Measurements from ENCODE around the gene HDAC7.

Gene HDAC7

DNA sequence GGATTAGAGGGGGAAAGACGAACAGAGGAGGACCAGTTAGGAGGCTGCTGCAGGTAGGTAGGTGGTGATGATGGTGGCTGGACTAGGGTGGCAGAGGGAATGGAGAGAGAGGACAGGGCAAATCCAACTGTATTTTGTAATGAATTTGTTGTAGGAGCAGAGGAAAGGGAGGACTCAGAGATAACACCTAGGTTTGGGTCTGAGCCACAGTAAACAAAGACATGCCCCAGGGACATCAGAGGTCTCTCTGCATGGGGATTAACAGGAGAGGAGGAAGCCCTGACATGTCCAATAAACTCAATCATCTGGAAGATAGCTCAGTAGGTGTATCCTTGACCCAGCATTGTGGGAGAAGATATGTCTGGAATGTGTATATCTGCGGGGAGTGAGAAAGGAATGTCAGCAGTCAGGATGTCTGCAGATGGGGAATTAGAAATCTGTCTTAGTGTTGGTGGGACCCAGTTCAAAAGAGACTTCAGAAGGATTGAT lies 51.3 kb downstream of the HDAC7 start:
- H3K36me3 ChIP-seq (ENCODE audit: insufficient read depth, low read length), result no peaks in the 10 kb centered on the region
- no peaks in the 10 kb centered on the region for H3K27me3 ChIP-seq (ENCODE audit: insufficient read depth, low read length)
- H3K4me1 ChIP-seq (ENCODE audit: insufficient read depth, low read length), result peaks cover 24% of the 10 kb centered on the region
- no peak overlapping the region for H3K4me3 ChIP-seq (ENCODE audit: low read length)
- H2AFZ ChIP-seq (ENCODE audit: low read depth, low read length), result no peak overlapping the region
- H3K9me3 ChIP-seq (ENCODE audit: low read length), result no peaks in the 10 kb centered on the region

DNA sequence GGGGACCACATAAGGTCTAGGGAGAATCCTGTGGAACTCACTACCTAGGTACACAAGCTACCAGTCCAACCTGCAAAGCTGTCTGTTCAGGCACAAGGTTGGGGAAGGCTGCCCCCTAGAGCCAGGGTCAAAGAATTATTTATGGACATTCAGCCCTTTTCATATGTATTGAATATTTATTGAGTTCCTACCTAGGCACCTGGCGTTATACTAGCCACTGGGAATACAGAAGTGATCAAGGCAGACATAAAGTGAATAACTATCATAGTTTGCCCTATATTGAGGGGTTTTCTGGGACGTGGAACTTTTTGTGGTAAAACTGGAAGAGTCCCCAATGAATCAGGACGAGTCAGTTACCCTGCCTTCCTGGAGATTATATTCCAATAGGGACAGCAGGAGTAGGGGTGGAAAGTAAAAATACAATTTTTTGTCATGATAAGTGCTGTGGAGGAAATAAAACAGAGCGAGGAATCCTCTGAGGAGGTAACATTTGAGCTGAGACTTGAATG lies 52.4 kb downstream of the HDAC7 start:
- no peak overlapping the region for H3K4me3 ChIP-seq (ENCODE audit: low read length)
- H3K27me3 ChIP-seq (ENCODE audit: insufficient read depth, low read length), result no peaks in the 10 kb centered on the region
- H3K4me1 ChIP-seq (ENCODE audit: insufficient read depth, low read length), result peaks cover 19% of the 10 kb centered on the region
- H2AFZ ChIP-seq (ENCODE audit: low read depth, low read length), result no peak overlapping the region
- H3K9me3 ChIP-seq (ENCODE audit: low read length), result no peaks in the 10 kb centered on the region
- no peaks in the 10 kb centered on the region for H3K36me3 ChIP-seq (ENCODE audit: insufficient read depth, low read length)

DNA sequence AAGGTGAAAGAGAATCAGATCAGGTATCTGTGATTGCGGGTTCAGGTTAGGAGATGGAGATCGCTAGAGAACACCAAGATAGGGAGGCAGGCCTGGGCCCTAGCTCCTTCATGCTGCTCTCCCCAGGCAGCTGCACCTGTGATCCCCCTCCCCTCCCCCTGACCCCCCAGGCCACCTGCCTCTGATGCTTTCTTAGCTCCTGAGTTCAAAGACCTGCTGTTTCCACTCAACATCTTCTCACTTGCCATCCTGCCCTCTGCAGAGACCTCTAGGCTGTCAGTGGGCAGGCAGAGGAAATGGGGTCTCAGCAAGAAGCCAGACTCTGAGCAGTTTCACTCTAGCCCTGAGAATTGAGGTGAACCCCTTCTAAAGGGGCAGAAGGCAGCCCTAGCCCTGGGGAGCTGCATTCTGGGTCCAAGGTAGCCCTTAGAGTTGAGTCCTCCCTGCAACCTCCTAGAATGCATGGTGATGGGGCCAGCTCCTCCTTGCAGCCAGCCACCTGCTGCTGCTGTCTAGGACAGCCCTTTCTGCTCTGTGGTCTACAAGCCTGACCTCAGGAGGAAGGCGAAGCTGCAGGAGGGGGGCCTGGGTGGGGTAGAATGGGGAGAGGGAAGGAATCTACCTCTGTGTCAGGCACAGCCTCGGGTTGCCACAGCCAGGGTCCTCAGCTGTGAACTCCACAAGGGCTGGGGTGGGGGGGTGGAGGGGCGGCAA lies 53.0 kb downstream of the HDAC7 start:
- H3K4me3 ChIP-seq (ENCODE audit: low read length), result no peak overlapping the region
- no peaks in the 10 kb centered on the region for H3K9me3 ChIP-seq (ENCODE audit: low read length)
- H3K27me3 ChIP-seq (ENCODE audit: insufficient read depth, low read length), result no peaks in the 10 kb centered on the region
- peaks cover 19% of the 10 kb centered on the region for H3K4me1 ChIP-seq (ENCODE audit: insufficient read depth, low read length)
- no peak overlapping the region for H2AFZ ChIP-seq (ENCODE audit: low read depth, low read length)
- H3K36me3 ChIP-seq (ENCODE audit: insufficient read depth, low read length), result no peaks in the 10 kb centered on the region

DNA sequence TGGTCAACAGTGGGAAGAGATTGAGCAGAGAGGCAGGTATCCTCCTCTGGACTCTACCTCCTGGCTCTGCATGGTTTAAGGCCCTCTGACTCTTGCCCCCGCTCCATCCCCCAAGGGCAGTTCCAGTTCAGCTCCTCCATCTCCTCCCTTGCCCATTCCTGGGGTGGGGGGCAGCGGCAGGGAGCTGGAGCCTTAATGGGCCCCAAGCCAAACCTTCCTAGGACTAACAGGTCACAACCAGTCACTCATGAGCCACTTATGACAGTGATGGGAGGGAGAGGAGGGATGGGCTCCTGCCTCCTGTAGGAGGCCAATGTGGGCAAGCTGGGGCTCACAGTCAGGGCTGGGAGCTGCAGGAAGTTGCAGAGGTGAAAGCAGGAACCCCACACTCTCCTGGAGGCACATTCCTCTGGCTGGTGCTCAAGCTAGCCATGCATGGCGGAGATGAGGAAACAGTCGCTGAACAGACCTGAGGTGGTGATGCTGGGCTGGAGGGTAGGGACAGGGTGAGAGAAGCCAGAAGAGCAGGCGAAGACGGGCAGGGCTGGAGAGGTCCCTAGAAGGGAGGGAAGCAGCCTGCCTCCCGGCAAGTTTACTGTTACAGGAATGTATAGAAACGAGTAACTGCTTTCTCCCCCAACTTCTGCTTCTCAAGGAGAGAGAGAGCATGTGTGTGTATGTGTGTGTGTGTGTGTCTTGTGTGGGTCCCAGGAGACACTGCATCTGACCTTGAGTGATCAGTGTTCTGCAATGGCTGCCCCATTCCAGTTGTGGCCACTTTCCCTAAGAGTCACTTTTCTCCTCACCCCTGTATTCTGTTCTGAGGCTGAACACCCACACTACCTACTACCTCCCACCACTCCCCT lies 56.0 kb downstream of the HDAC7 start:
- no peak overlapping the region for H3K4me3 ChIP-seq (ENCODE audit: low read length)
- no peak overlapping the region for H2AFZ ChIP-seq (ENCODE audit: low read depth, low read length)
- H3K36me3 ChIP-seq (ENCODE audit: insufficient read depth, low read length), result no peaks in the 10 kb centered on the region
- no peaks in the 10 kb centered on the region for H3K9me3 ChIP-seq (ENCODE audit: low read length)
- peaks cover 5% of the 10 kb centered on the region for H3K4me1 ChIP-seq (ENCODE audit: insufficient read depth, low read length)
- peaks cover 3% of the 10 kb centered on the region for H3K27me3 ChIP-seq (ENCODE audit: insufficient read depth, low read length)

DNA sequence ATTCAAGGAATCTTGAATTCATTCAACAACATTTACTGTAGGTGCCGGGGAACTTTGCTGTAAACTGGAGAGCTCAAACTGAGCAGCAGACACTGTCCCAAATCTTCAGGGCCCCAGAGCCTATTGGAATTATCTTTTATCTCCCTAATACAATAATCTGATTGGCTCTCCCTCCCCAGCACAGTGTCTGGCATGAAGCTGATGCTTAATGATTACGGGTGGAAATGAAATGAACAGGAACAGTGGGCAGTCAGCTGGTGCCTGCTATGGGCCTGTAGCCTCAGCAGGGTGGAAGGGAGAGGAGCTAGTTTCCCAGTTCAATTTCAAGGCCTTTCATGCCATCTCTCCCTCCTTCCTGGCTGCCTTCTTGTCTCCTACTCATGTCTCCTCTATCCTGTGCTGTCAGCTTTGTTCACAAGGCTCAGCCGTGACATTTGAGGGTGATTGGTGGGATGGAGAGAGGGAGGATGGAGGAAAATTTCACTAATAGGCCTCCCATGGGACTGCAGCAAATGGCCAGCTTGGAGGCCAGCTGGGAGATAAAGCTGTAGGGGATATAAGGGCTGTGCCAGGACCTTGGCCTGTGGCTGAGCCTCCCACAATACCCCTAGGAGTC lies 56.7 kb downstream of the HDAC7 start:
- Histone ChIP-seq H3K9me3 (ENCODE audit: low read length) (no peaks in the 10 kb centered on the region), H2AFZ (ENCODE audit: low read depth, low read length) (no peak overlapping the region)

DNA sequence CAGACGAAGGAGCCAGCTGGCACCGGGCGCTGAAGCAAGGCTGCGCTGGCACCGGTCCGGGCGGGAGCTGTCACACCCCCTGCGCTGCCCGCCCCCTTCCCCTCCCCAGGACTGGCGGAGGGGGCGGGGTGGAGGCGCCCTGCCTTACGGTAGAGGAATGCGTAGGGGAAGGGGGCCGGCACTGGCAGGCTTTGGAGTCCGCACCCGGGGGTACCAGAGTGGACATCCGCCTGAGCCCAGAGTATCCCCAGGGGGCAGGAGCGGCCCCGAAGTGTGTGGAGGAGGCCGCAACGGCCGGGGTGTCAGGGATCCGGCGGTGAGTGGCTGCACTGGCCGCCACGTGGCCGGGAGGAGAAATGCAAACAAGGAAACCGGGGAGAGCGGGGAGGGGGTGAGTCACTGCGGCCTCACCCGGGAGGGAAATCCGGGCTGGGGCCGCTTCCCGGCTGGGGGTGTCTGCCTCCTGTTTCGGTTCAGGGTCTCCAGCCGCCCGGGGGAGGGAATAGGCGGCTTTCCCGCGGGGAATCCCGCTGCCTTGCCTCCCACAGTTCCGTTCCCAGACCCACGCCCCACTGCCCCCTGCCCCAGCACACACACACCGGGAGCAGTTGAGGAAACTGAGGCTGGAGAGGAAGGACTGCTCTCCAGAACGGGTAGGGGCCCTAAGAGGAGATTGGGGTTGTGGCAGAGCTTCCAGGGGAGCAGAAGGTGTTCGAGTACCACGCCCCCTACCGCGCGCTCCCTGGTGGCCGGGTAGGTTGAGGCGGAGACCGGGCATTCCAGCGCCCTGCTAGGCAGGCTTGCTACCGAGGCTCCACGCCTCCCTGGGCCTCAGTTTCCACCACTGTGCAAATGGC lies 60.6 kb downstream of the HDAC7 start, which contains the start of gene RAPGEF3:
RAPGEF3 (minus strand) TSS at position 47 of the 857 bp plus-strand sequence. CDS start 324 bp downstream, outside the sequence.
- Histone ChIP-seq H3K27me3 (ENCODE audit: insufficient read depth, low read length) (peaks cover 5% of the 10 kb centered on the region), H2AFZ (ENCODE audit: low read depth, low read length) (peak within 1 kb of the TSS; percentile 82), H3K4me1 (ENCODE audit: insufficient read depth, low read length) (no peaks in the 10 kb centered on the region), H3K9me3 (ENCODE audit: low read length) (no peaks in the 10 kb centered on the region), H3K36me3 (ENCODE audit: insufficient read depth, low read length) (no peaks in the 10 kb centered on the region), H3K4me3 (ENCODE audit: low read length) (peak within 1 kb of the TSS; percentile 24)

More for the DNA sequence above, 56.7 kb downstream of the HDAC7 start:
- H3K36me3 ChIP-seq (ENCODE audit: insufficient read depth, low read length), result no peaks in the 10 kb centered on the region
- H3K4me3 ChIP-seq (ENCODE audit: low read length), result no peak overlapping the region
- H3K27me3 ChIP-seq (ENCODE audit: insufficient read depth, low read length), result peaks cover 3% of the 10 kb centered on the region
- no peaks in the 10 kb centered on the region for H3K4me1 ChIP-seq (ENCODE audit: insufficient read depth, low read length)

DNA sequence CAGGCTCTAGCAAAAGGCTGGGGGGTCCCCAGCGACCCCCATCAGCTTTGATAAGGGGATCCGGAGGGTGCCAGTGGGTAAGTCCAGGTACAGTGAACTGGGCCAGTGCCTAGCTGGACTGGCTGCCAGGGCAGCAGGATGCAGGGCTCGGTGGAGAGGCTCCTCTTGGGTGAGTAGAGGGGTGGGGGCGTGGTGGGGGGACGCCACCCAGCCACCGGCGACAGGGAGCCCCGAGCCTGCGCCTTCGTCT lies 61.2 kb downstream of the HDAC7 start:
- H3K9me3 ChIP-seq (ENCODE audit: low read length), result no peaks in the 10 kb centered on the region
- H3K27me3 ChIP-seq (ENCODE audit: insufficient read depth, low read length), result peaks cover 5% of the 10 kb centered on the region
- peak overlapping the region; percentile 82 for H2AFZ ChIP-seq (ENCODE audit: low read depth, low read length)
- no peaks in the 10 kb centered on the region for H3K4me1 ChIP-seq (ENCODE audit: insufficient read depth, low read length)
- H3K4me3 ChIP-seq (ENCODE audit: low read length), result no peak overlapping the region
- no peaks in the 10 kb centered on the region for H3K36me3 ChIP-seq (ENCODE audit: insufficient read depth, low read length)

DNA sequence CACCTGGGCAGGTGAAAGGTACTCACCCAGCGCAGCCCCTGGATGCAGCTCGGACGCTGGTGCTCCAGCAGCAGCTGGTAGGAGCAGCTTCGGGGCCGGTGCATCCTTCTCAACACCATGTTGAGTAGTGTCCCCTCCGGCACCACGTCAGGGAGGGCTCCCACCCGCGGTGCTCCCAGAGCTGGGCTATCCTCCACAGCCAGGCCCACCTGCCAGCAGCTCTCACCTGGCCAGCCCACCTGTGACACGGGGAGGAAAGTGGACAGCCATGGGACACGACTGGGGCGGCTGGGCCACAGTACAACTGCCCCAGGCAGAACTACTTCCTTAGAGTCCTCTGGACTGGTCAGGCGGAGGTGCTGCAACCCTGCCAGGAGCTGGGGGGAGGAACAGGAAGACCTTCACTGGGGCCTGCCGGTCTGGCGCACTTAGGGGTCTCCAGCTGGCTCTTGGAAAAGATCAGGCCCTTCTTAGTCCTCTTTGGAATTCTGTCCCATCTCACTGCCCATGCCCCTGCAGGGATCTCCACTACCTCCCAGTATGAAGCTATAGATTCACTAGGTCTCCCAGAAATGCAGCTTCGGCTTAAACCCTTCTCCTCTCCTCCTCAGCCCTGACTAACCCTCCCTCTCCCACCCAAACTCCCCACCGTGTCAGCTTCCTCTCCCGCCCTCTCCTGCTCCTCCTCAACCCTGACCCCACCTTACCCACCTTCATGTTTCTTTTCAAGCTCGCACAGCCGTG lies 61.7 kb downstream of the HDAC7 start:
- H3K4me3 ChIP-seq (ENCODE audit: low read length), result no peak overlapping the region
- H3K27me3 ChIP-seq (ENCODE audit: insufficient read depth, low read length), result peaks cover 5% of the 10 kb centered on the region
- peak overlapping the region; percentile 82 for H2AFZ ChIP-seq (ENCODE audit: low read depth, low read length)
- no peaks in the 10 kb centered on the region for H3K4me1 ChIP-seq (ENCODE audit: insufficient read depth, low read length)
- no peaks in the 10 kb centered on the region for H3K9me3 ChIP-seq (ENCODE audit: low read length)
- H3K36me3 ChIP-seq (ENCODE audit: insufficient read depth, low read length), result no peaks in the 10 kb centered on the region

DNA sequence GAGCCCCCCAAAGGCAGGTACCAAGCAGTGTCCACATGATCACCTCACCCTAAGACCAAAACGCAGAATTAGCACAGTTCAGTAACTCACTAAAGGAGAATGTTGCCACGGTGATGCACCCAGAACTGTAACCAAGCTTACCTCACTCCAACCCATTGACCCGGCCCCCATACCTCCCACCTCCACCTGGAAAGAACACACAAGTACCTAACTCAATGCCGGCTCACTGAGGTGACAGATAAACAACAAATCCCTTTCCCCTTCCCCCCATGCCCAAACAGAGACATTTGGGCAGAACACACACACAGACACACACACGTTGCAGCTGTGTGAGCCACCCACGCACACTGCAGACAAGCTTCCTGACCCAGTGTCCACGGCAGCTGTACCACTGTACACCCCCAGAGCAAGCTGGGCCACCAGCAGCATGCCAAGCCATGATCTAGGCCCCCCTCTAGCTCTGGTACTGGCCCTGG lies 62.3 kb downstream of the HDAC7 start:
- no peak overlapping the region for H3K4me3 ChIP-seq (ENCODE audit: low read length)
- H3K9me3 ChIP-seq (ENCODE audit: low read length), result no peaks in the 10 kb centered on the region
- no peaks in the 10 kb centered on the region for H3K36me3 ChIP-seq (ENCODE audit: insufficient read depth, low read length)
- H3K27me3 ChIP-seq (ENCODE audit: insufficient read depth, low read length), result peaks cover 5% of the 10 kb centered on the region
- H2AFZ ChIP-seq (ENCODE audit: low read depth, low read length), result no peak overlapping the region
- H3K4me1 ChIP-seq (ENCODE audit: insufficient read depth, low read length), result no peaks in the 10 kb centered on the region

DNA sequence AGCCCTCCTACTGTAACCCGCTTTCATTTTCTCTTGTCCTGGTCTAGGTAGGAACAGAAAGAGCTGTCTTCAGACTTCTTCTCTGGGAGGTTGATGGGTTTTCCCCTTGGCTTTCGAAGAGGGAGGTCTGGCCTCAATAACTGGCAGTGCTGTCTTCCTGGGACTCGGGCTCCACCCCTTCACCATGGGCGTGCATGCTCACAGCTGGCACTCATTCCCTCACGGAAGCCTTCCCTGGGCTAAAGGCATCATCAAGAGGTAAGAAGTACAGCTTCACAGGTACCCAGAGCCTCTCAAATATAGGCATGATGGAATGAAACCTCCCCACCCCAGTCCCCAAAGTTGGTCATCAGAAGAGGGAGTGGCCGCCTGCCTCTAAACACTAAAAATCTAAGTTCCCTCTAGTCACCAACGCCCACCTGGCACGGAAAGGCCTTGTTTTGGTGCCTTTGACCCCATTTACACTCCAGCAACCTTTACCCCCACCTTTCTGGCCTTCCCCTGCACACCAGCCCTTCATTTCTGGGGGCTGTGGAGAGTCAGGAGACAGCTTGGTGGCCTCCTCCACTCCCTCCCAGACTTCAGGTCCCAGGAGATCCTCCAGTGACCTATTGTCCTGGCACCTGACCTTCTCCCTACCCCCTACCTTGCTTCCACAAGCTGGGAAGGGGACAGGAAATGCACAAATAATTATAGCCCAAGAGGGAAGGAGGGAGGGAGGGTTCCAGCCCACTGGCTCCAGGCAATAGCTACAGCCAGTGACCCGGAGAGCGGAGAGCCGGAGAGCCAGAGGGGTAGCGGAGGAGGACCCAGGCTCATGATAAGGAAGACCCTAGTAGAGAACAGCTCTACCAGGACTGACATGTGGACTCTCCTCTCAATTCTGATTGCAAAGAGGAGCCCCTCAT lies 63.8 kb downstream of the HDAC7 start:
- Histone ChIP-seq H3K4me3 (ENCODE audit: low read length) (no peak overlapping the region), H3K36me3 (ENCODE audit: insufficient read depth, low read length) (no peaks in the 10 kb centered on the region), H3K9me3 (ENCODE audit: low read length) (no peaks in the 10 kb centered on the region), H2AFZ (ENCODE audit: low read depth, low read length) (no peak overlapping the region), H3K27me3 (ENCODE audit: insufficient read depth, low read length) (peaks cover 12% of the 10 kb centered on the region), H3K4me1 (ENCODE audit: insufficient read depth, low read length) (no peaks in the 10 kb centered on the region)

DNA sequence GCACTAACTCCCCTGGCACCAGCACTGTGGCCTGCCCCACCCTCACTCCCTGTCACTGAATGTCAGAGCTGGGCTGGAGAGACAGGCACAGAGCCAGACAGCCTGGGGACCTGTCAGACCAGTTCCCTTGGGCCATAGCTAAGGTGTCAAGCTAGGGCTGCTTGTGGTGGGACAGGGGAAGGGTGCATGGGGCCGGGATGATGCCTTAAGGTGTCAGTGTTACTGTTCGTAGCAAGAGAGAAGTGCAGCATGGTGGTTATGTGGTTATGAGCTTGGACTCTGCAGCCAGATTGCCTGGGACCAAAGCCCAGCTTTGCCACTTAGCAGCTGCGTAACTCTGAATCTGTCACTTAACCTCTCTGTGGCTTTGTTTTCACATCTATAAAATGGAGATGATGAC lies 64.8 kb downstream of the HDAC7 start:
- Histone ChIP-seq H3K36me3 (ENCODE audit: insufficient read depth, low read length) (no peaks in the 10 kb centered on the region), H2AFZ (ENCODE audit: low read depth, low read length) (no peak overlapping the region), H3K27me3 (ENCODE audit: insufficient read depth, low read length) (peaks cover 12% of the 10 kb centered on the region), H3K9me3 (ENCODE audit: low read length) (no peaks in the 10 kb centered on the region), H3K4me1 (ENCODE audit: insufficient read depth, low read length) (no peaks in the 10 kb centered on the region), H3K4me3 (ENCODE audit: low read length) (no peak overlapping the region)

Measured in neuron (in vitro differentiated cells).